Activated CD8-positive, alpha-beta memory T cell treated with anti-CD3 and anti-CD28 coated beads for 4 hours (primary cell): Measurements from ENCODE around the gene FMN1.

Experiments used
- DNase-seq, 2 donors: peaks; one replicate each; pipeline ENCODE4 v3.0.0-alpha.2; 2020; ENCODE audit warnings: low read depth in 2 of 2

The FMN1 gene

GRCh38 chr15:33119865-33120264 is 74.6 kb downstream of the FMN1 start:
- DNase-seq: no peak

GRCh38 chr15:33119273-33119672 is 75.2 kb downstream of the FMN1 start:
- no peak for DNase-seq

- no peak for DNase-seq
Measured at GRCh38 chr15:33116198-33116597, 78.3 kb downstream of the FMN1 start.

GRCh38 chr15:33115191-33115861 is 79.2 kb downstream of the FMN1 start:
- no peak for DNase-seq

- no peak for DNase-seq
Measured at GRCh38 chr15:33114374-33114717, 80.2 kb downstream of the FMN1 start.

- DNase-seq: no peak
Measured at GRCh38 chr15:33113666-33114373, 80.7 kb downstream of the FMN1 start.

GRCh38 chr15:33112541-33113105 is 81.9 kb downstream of the FMN1 start:
- no peak for DNase-seq

GRCh38 chr15:33111041-33111451 is 83.5 kb downstream of the FMN1 start:
- DNase-seq: no peak

GRCh38 chr15:33109345-33109744 is 85.2 kb downstream of the FMN1 start:
- no peak for DNase-seq

- no peak for DNase-seq
Measured at GRCh38 chr15:33108518-33108917, 86.0 kb downstream of the FMN1 start.

- no peak for DNase-seq
Measured at GRCh38 chr15:33107950-33108349, 86.6 kb downstream of the FMN1 start.

GRCh38 chr15:33104212-33104611 is 90.3 kb downstream of the FMN1 start:
- peak in 1 of 2 donors; percentile 15 for DNase-seq

- DNase-seq: no peak
Measured at GRCh38 chr15:33101036-33101435, 93.5 kb downstream of the FMN1 start.

GRCh38 chr15:33100314-33100713 is 94.2 kb downstream of the FMN1 start:
- DNase-seq: no peak

GRCh38 chr15:33099739-33100138 is 94.8 kb downstream of the FMN1 start:
- DNase-seq: no peak

GRCh38 chr15:33099213-33099612 is 95.3 kb downstream of the FMN1 start:
- no peak for DNase-seq

- DNase-seq: no peak
Measured at GRCh38 chr15:33098094-33099058, 96.1 kb downstream of the FMN1 start.

- no peak for DNase-seq
Measured at GRCh38 chr15:33096134-33096533, 98.4 kb downstream of the FMN1 start.

- no peak for DNase-seq
Measured at GRCh38 chr15:33095641-33096040, 98.9 kb downstream of the FMN1 start.

GRCh38 chr15:33094336-33094735 is 100.2 kb downstream of the FMN1 start:
- DNase-seq: no peak

- no peak for DNase-seq
Measured at GRCh38 chr15:33093222-33093621, 101.3 kb downstream of the FMN1 start.
